ENCODE data around the gene RABGAP1L. TPM values are rescaled to one million over a fixed set of nuclear protein-coding genes. Genes with fewer than 3 reads are reported as not detected.

Gene RABGAP1L
- total RNA-seq, 4 donors from 2014 or later = 48.2 to 102 (median 59.1) TPM

GRCh38 chr1:174923820-174924219 lies 764.5 kb downstream of the RABGAP1L start:
- DNase-seq (ENCODE audit: low spot score in 2 of 2) = no peak
- WGBS = 88% methylated on average over 5 of the region's 5 CpGs
- no peaks in the 10 kb centered on the region for H3K9me3 ChIP-seq
- TF ChIP-seq POLR2AphosphoS5 (IDR thresholded peaks at IDR 0.05) = no peak
- no peak for TF ChIP-seq POLR2A (IDR thresholded peaks at IDR 0.05)
- no peak for TF ChIP-seq EP300 (IDR thresholded peaks at IDR 0.05)
- no peak for TF ChIP-seq CTCF (IDR thresholded peaks at IDR 0.05)
- no peaks in the 10 kb centered on the region for H3K36me3 ChIP-seq
- no peaks in the 10 kb centered on the region for H3K27me3 ChIP-seq
- no peaks in the 10 kb centered on the region for H3K4me1 ChIP-seq
- no peak overlapping the region for H3K27ac ChIP-seq
- H3K4me3 ChIP-seq = no peak overlapping the region

- H3K4me1 ChIP-seq = no peaks in the 10 kb centered on the region
These were observed 769.2 kb downstream of the RABGAP1L start for GRCh38 chr1:174928541-174928940.

GRCh38 chr1:174931214-174931613 lies 771.9 kb downstream of the RABGAP1L start:
- no peak overlapping the region for H3K4me3 ChIP-seq
- DNase-seq (ENCODE audit: low spot score in 2 of 2) = no peak
- no peak overlapping the region for H3K27ac ChIP-seq
- no peaks in the 10 kb centered on the region for H3K9me3 ChIP-seq
- WGBS = 16% methylated on average over 1 of the region's 1 CpG
- no peaks in the 10 kb centered on the region for H3K4me1 ChIP-seq
- H3K27me3 ChIP-seq = no peaks in the 10 kb centered on the region
- TF ChIP-seq POLR2AphosphoS5 (IDR thresholded peaks at IDR 0.05) (no peak), CTCF (IDR thresholded peaks at IDR 0.05) (no peak), EP300 (IDR thresholded peaks at IDR 0.05) (no peak), POLR2A (IDR thresholded peaks at IDR 0.05) (no peak)
- H3K36me3 ChIP-seq = no peaks in the 10 kb centered on the region

More at GRCh38 chr1:174928541-174928940, 769.2 kb downstream of the RABGAP1L start:
- no peak for DNase-seq (ENCODE audit: low spot score in 2 of 2)
- Histone ChIP-seq H3K27ac (no peak overlapping the region), H3K36me3 (no peaks in the 10 kb centered on the region), H3K4me3 (no peak overlapping the region), H3K27me3 (no peaks in the 10 kb centered on the region), H3K9me3 (no peaks in the 10 kb centered on the region)
- TF ChIP-seq EP300 (IDR thresholded peaks at IDR 0.05) = no peak
- TF ChIP-seq POLR2AphosphoS5 (IDR thresholded peaks at IDR 0.05) = no peak
- TF ChIP-seq CTCF (IDR thresholded peaks at IDR 0.05) = no peak
- 85% methylated on average over 1 of the region's 1 CpG for WGBS

DNA sequence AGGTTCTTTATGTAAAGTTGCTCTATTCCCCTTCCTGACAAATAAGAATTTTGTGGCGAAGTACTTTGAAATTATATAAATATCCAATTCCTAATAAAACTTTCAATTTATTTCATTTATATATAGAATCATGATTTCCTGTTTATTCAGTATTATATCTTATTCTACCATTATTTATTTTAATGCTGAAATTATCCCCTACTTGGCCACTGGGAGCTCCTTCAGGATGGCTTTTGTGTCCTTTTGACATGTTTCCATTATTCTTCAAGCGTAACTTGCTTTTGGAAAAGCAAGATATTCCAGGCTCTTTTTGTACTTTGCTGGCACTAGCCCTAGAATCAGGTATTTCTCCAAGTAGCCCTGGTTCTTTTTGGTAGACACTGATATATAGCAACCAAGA lies 773.3 kb downstream of the RABGAP1L start:
- no peaks in the 10 kb centered on the region for H3K27me3 ChIP-seq
- TF ChIP-seq EP300 (IDR thresholded peaks at IDR 0.05) (no peak), POLR2AphosphoS5 (IDR thresholded peaks at IDR 0.05) (no peak), POLR2A (IDR thresholded peaks at IDR 0.05) (no peak), CTCF (IDR thresholded peaks at IDR 0.05) (no peak)
- no peaks in the 10 kb centered on the region for H3K36me3 ChIP-seq
- no peak overlapping the region for H3K4me3 ChIP-seq
- WGBS = 97% methylated on average over 2 of the region's 2 CpGs
- no peaks in the 10 kb centered on the region for H3K4me1 ChIP-seq
- DNase-seq (ENCODE audit: low spot score in 2 of 2) = no peak
- H3K27ac ChIP-seq = no peak overlapping the region
- H3K9me3 ChIP-seq = no peaks in the 10 kb centered on the region

DNA sequence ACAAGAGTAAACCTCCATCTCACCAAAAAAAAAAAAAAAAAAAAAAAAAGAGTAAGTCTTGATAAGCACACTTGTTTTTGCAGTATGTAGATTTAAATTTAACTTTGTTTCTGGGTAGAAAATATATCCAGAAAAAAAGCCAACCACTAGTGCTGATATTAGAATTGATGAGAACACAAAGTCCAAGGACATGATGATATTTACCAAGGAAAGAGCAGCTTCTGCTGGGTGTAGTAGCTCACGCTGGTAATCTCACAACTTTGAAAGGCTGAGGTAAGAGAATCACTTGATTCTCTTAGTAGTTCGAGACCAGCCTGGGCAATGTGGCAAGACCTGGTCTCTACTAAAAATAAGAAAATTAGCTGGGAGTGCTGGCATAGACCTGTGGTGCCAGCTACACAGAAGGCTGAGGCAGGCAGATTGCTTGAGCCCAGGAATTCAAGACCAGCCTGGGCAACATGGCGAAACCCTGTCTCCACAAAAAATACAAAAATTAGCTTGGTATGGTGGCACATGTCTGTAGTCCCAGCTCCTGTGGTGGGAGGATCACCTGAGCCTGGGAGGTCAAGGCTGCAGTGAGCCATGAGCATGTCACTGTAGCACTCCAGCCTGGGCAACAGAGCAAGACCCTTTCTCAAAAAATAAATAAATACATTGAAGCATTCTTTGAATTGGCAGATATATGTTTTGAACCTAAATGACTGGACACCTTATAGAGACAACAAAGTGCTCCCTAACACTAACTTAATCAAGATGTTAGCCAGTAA lies 776.8 kb downstream of the RABGAP1L start:
- 96% methylated on average over 3 of the region's 3 CpGs for WGBS
- no peak overlapping the region for H3K27ac ChIP-seq
- no peaks in the 10 kb centered on the region for H3K4me1 ChIP-seq
- no peak for DNase-seq (ENCODE audit: low spot score in 2 of 2)
- TF ChIP-seq POLR2AphosphoS5 (IDR thresholded peaks at IDR 0.05) = no peak
- TF ChIP-seq EP300 (IDR thresholded peaks at IDR 0.05) = no peak
- no peak for TF ChIP-seq POLR2A (IDR thresholded peaks at IDR 0.05)
- TF ChIP-seq CTCF (IDR thresholded peaks at IDR 0.05) = no peak
- no peaks in the 10 kb centered on the region for H3K36me3 ChIP-seq
- no peaks in the 10 kb centered on the region for H3K9me3 ChIP-seq
- no peak overlapping the region for H3K4me3 ChIP-seq
- H3K27me3 ChIP-seq = no peaks in the 10 kb centered on the region
